Measurements from ENCODE around the gene PRDM15. TPM values are rescaled to one million over a fixed set of nuclear protein-coding genes. Genes with fewer than 3 reads are reported as not detected.

The PRDM15 gene
- total RNA-seq, 1 donor from 2014 or later = 18.6 TPM

DNA sequence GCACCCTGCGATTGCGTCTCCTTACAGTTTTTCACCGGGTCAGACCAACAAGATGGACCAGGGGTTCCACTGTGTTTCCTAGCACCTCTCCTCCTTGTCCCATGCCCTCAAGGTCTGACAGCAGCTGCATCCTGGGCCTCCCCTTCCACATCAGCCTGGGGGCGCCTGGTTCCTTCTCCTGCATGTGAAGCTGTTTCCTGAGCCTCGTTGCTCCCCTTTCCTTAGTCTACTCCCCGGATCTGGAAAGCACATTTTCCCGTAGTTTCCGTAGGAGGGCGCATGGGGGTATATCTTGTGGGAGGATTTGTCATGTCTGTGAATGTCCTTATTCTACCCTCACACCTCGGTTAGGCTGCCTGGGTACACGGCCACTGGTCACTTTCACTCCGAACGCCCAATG, 6.1 kb downstream of the PRDM15 start:
- peaks cover 15% of the 10 kb centered on the region for H3K36me3 Mint-ChIP-seq (ENCODE audit: low read depth)
- no peaks in the 10 kb centered on the region for H3K27me3 Mint-ChIP-seq
- H3K4me3 Mint-ChIP-seq = no peak overlapping the region
- intact Hi-C loops (cut with micrococcal nuclease) = no loop called here
- no peaks in the 10 kb centered on the region for H3K9me3 Mint-ChIP-seq
- H3K4me1 Mint-ChIP-seq = peaks cover 15% of the 10 kb centered on the region
- no peak overlapping the region for H3K27ac Mint-ChIP-seq
- DNase-seq = no peak

DNA sequence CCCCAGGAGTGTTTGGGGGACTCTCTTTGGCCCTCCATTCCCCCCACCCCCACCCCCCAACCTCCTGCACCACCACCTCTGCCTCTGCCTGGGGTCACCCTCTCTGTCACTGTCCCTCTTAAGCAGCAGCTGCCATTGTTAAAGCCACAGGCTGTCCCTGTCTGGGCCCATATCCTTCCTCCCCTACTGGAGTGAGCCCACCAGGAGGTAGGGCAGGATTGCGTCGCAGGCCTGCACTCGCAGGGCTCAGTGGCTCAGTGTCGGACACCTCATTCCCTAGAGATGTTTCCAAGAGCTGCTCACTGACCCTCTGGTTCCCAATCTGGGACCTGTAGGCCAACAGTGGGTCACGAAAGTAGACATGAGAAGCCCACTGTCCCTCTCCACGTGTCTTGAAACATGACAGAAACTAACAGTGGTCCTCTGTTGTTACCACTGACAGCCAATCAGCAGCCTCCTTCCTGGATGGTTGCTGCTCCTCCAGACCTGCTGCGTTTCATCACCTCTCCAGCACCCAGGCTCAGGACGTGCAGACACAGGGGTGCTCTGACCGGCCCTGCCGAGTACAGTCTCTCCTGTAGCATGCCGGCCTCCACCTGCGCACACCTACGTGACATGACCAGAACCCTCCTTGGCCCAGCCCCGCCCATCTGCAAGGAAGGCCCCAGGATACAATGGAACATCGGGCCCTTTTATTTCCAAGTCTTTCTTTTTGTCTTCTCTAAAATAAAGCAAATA, 7.7 kb downstream of the PRDM15 start:
- Mint-ChIP-seq H3K36me3 (ENCODE audit: low read depth) (peaks cover 11% of the 10 kb centered on the region), H3K27ac (no peak overlapping the region), H3K27me3 (no peaks in the 10 kb centered on the region), H3K4me1 (peaks cover 3% of the 10 kb centered on the region), H3K4me3 (no peak overlapping the region), H3K9me3 (no peaks in the 10 kb centered on the region)
- DNase-seq = no peak
- intact Hi-C loops (cut with micrococcal nuclease) = no loop called here

DNA sequence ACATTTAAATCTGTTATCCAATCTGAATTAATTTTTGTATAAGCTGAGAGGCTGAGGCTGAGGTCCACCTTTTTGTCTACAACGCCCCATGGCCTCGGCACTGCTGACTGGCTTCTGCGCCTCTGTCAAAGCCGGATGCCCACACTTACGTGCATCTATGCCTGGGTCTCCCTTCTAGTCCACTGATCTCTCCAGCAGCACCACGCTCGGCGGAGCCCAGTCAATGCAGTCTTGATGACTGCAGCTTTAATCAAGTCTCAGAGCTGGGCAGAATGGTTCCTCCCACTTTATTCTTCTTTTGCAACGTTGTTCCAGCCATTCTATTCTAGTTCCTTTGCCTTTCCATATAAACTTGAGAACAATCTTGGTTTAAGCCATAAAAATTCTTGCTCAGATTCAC, 9.4 kb downstream of the PRDM15 start:
- H3K36me3 Mint-ChIP-seq (ENCODE audit: low read depth) = peaks cover 10% of the 10 kb centered on the region
- H3K4me1 Mint-ChIP-seq = peaks cover 8% of the 10 kb centered on the region
- H3K27me3 Mint-ChIP-seq = no peaks in the 10 kb centered on the region
- no peak overlapping the region for H3K4me3 Mint-ChIP-seq
- intact Hi-C loops (cut with micrococcal nuclease) = no loop called here
- H3K27ac Mint-ChIP-seq = no peak overlapping the region
- H3K9me3 Mint-ChIP-seq = no peaks in the 10 kb centered on the region
- DNase-seq = no peak

DNA sequence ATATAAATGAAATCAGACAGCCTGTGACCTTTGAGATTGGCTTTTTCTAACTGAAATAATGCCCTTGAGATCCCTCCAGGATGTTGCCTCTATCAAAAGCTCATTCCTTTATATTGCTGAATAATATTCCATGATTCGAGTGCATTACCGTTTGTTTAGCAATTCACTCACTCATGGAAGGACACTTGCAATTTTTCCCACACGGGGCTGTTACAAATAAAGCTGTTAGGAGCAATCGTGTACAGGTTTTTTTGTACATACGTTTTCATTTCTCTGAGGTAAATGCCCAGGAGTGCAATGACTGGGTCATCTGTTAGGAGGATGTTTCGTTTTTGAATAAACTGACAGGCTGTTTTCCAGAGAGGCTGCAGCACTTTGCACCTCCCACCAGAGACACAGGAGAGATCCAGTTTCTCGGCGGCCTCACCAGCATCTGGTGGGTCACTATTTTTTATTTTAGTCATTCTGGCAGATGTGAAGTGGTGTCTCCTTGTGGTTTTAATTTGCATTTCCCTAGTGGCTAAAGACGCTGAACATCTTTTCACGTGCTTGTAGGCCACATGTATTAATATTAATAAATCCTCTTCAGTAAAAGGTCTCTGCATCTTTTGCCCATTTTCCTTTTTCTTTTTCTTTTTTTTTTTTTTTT, 11.0 kb downstream of the PRDM15 start:
- Mint-ChIP-seq H3K4me1 (peaks cover 12% of the 10 kb centered on the region), H3K27me3 (no peaks in the 10 kb centered on the region), H3K4me3 (no peak overlapping the region), H3K27ac (no peak overlapping the region), H3K36me3 (ENCODE audit: low read depth) (peaks cover 3% of the 10 kb centered on the region), H3K9me3 (no peaks in the 10 kb centered on the region)
- DNase-seq = no peak
- intact Hi-C loops (cut with micrococcal nuclease) = no loop called here

DNA sequence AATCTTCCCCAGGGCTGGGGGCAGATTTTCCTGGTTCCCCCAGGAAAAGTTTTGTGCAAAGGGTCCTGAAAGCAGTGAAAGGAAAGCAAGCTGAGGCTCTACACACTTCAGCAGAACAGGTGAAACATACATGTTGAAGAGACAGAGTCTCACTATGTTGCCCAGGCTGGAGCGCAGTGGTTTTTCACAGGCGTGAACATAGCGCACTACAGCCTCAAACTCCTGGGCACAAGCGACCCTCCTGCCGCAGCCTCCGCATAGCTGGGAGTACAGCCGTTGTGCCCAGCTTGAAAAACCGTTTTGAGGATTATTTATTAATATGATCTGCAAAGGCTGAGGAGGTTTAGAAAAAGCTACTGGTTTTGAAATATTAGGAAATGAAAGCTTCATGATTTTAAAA, 11.8 kb downstream of the PRDM15 start:
- no peaks in the 10 kb centered on the region for H3K9me3 Mint-ChIP-seq
- peaks cover 3% of the 10 kb centered on the region for H3K36me3 Mint-ChIP-seq (ENCODE audit: low read depth)
- peaks cover 14% of the 10 kb centered on the region for H3K4me1 Mint-ChIP-seq
- no peak overlapping the region for H3K27ac Mint-ChIP-seq
- intact Hi-C loops (cut with micrococcal nuclease) = no loop called here
- no peaks in the 10 kb centered on the region for H3K27me3 Mint-ChIP-seq
- no peak overlapping the region for H3K4me3 Mint-ChIP-seq
- DNase-seq = no peak

DNA sequence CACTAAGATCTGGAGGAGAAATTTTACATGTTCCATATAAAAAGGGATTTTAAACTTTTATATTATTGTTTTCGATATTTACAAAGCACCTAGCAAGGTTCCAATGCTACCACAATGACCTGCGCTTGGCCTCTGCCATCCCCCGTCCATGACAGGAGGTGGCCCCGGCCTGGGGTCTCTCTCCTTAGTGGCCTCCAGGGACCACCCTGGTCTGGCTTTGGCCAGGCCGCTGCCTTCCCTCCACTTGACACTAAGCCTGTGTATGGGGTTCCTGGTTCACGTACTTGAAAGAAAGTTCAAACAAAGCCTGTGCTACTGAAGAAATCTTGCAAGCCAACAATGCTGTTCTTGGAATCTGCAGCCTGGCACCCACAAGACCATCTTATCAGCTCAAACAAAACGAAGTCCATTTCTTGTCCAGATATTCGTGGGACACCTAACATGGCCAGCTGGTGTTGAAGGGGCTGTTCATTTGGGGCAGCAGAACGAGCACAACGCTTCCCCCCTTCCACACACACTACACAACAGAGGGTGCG, 12.8 kb downstream of the PRDM15 start:
- Mint-ChIP-seq H3K36me3 (ENCODE audit: low read depth) (peaks cover 1% of the 10 kb centered on the region), H3K4me3 (no peak overlapping the region), H3K27me3 (no peaks in the 10 kb centered on the region), H3K27ac (no peak overlapping the region), H3K4me1 (peaks cover 14% of the 10 kb centered on the region), H3K9me3 (no peaks in the 10 kb centered on the region)
- intact Hi-C loops (cut with micrococcal nuclease) = no loop called here
- DNase-seq = no peak

DNA sequence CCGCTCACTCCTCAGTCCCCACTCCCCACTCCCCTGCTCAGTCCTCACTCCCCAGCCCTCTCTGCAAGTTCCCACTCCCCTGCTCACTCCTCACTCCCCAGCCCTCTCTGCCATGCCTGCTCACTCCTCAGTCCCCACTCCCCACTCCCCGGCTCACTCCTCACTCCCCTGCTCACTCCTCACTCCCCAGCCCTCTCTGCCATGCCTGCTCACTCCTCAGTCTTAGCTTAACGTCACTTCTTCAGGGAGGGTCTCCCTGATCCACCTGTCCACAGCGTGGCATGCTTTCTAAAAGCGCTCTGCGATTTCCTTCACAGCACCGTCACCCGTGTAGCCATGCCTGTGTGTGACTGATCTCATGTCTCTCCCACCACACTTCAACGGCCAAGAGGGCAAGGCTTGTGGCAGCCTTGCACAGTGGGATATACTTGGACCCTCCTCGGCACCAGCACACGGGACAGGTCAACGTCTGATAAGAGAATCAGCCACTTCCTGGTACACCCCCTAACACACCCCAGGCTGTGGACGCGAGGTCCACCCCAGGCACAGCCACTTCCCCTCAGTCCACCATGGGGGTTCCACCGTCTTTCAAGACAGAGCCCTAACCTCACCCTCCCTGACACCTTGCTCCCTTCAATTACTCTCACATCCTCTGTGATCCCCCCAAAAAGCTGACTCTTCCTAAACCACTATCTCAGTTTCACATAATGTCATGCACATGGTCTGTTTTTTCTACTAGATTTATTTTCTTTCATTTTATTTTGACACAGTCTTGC, 14.0 kb downstream of the PRDM15 start:
- intact Hi-C loops (cut with micrococcal nuclease) = no loop called here
- H3K36me3 Mint-ChIP-seq (ENCODE audit: low read depth) = peaks cover 1% of the 10 kb centered on the region
- no peaks in the 10 kb centered on the region for H3K9me3 Mint-ChIP-seq
- no peak for DNase-seq
- no peaks in the 10 kb centered on the region for H3K27me3 Mint-ChIP-seq
- H3K4me3 Mint-ChIP-seq = no peak overlapping the region
- peak overlapping the region; percentile 9 for H3K27ac Mint-ChIP-seq
- peaks cover 14% of the 10 kb centered on the region for H3K4me1 Mint-ChIP-seq

DNA sequence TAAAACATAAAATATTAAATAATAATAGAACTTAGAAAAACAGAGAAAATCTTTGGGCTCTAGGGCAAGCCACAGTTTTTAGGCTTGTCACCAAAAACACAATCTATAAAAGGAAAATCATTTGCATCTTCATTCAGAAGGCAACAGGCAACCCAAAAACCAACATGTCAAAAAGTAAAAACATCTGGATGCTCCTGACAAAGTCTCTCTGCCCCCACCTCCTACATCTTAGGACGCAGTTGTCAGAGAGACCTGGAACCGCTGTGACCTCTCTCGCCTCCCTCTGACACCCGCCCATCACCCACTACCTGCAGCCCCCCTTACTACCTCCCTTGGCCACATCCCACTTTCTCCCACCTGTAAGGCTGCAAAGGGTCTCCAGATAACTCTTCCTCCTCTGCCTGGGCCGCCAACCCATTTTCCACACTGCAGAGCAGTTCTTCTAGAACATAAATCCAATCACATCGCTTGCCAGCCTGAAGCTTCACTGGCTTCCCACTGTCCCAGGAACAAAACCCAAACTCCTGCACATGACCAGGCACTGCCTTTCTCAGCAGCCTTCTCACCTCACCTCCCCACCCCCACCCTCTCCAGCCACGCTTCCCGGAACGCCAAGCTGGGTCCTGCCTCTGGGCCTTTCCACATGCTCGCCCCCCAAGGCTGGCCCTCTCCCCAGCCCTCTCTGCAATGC, 14.7 kb downstream of the PRDM15 start:
- intact Hi-C loops (cut with micrococcal nuclease) = no loop called here
- H3K36me3 Mint-ChIP-seq (ENCODE audit: low read depth) = peaks cover 1% of the 10 kb centered on the region
- H3K4me3 Mint-ChIP-seq = no peak overlapping the region
- H3K4me1 Mint-ChIP-seq = peaks cover 14% of the 10 kb centered on the region
- no peaks in the 10 kb centered on the region for H3K9me3 Mint-ChIP-seq
- no peaks in the 10 kb centered on the region for H3K27me3 Mint-ChIP-seq
- DNase-seq = no peak
- no peak overlapping the region for H3K27ac Mint-ChIP-seq

DNA sequence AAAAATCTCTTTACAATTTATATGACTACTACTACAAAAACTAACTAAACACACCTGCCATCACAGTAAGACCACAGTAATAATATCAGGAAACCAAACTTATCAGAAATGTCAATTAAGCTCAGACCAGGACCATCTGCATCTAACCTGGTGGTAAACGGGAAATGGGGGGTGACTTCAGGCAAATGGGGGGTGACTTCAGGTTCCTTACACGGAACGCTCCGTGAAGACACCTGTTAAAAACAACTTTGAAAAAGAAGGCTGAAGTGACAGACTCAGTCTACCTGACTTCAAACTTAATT, 15.8 kb downstream of the PRDM15 start:
- Mint-ChIP-seq H3K27me3 (no peaks in the 10 kb centered on the region), H3K4me3 (no peak overlapping the region), H3K4me1 (peaks cover 14% of the 10 kb centered on the region), H3K9me3 (no peaks in the 10 kb centered on the region), H3K27ac (no peak overlapping the region), H3K36me3 (ENCODE audit: low read depth) (peaks cover 1% of the 10 kb centered on the region)
- no peak for DNase-seq
- intact Hi-C loops (cut with micrococcal nuclease) = no loop called here

DNA sequence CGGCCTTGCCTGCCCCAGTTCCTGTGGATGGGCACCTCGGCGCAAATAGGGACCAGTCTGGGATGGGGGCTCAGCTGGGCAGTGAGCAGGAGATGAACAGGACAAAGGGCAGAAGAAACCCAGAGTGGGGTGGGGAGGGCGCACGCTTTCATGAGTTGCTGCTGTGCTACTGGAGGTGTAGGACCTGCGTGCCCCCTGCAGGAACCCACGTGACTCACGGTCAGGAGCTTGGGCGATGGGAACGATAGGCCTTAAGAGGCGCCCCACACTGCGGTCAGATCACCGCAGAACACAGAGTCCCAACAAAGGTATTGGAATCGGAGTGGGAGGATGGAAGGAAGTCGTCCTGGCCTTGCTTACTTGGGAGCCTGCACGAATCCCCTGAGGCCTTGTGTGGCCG, 17.2 kb downstream of the PRDM15 start:
- H3K27ac Mint-ChIP-seq = no peak overlapping the region
- peaks cover 9% of the 10 kb centered on the region for H3K36me3 Mint-ChIP-seq (ENCODE audit: low read depth)
- no peak overlapping the region for H3K4me3 Mint-ChIP-seq
- peaks cover 14% of the 10 kb centered on the region for H3K4me1 Mint-ChIP-seq
- intact Hi-C loops (cut with micrococcal nuclease) = no loop called here
- no peaks in the 10 kb centered on the region for H3K9me3 Mint-ChIP-seq
- DNase-seq = no peak
- no peaks in the 10 kb centered on the region for H3K27me3 Mint-ChIP-seq

DNA sequence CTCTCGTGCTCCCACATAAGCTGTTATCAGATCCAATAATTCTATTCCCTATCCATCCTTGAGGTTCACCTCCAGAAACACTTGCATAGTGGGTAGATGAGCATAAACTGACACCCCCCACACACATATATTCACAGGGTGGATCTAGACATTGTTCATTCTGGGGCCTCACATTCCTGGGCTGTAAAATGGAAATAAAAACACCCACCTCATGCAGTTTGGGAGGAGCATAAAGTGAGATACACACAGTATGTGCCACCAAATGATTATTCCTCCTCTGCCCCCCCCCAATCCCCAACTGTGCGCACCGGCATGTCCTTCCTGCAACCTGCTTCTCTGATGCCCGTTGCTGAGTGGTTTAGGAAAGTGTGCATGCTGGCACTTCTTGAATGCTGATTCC, 17.9 kb downstream of the PRDM15 start:
- Mint-ChIP-seq H3K4me3 (no peak overlapping the region), H3K27ac (no peak overlapping the region), H3K27me3 (no peaks in the 10 kb centered on the region), H3K9me3 (no peaks in the 10 kb centered on the region), H3K4me1 (peaks cover 14% of the 10 kb centered on the region), H3K36me3 (ENCODE audit: low read depth) (peaks cover 12% of the 10 kb centered on the region)
- no peak for DNase-seq
- intact Hi-C loops (cut with micrococcal nuclease) = no loop called here

DNA sequence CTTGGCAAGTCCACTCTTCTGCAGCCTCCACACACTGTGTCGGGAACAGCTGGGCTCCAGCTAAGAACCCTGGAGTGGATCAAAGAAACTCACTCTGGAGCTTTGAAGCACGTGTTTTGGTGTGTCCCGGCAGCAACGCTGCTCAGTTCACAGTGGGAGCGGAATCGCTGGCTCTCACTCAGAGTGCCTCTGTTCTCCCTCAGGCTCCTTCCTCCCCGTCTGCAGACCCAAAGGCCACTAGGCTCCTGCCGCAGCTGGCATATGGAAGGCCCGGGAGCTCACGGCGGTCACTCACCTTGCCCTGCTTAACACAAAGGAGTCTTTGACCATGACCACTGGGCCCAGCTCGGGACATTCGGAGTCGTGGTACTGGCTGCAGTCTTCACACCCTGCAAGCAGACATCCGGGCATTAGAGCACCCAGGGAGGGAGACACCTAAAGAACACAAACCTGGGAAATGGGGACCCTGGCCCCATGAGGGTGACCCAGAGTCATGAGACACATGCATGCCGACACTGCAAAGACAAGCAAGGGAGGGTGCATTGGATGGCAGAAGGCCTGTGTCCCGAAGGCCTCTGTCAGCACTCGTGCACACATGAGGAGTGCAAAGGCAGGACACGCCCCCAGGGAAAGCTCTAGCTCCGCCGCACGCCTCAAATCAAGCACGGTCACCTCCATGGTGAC, 19.7 kb downstream of the PRDM15 start:
- intact Hi-C loops (cut with micrococcal nuclease) = no loop called here
- peaks cover 6% of the 10 kb centered on the region for H3K4me1 Mint-ChIP-seq
- H3K27ac Mint-ChIP-seq = no peak overlapping the region
- H3K36me3 Mint-ChIP-seq (ENCODE audit: low read depth) = peaks cover 16% of the 10 kb centered on the region
- no peak for DNase-seq
- no peaks in the 10 kb centered on the region for H3K27me3 Mint-ChIP-seq
- H3K4me3 Mint-ChIP-seq = no peak overlapping the region
- no peaks in the 10 kb centered on the region for H3K9me3 Mint-ChIP-seq

DNA sequence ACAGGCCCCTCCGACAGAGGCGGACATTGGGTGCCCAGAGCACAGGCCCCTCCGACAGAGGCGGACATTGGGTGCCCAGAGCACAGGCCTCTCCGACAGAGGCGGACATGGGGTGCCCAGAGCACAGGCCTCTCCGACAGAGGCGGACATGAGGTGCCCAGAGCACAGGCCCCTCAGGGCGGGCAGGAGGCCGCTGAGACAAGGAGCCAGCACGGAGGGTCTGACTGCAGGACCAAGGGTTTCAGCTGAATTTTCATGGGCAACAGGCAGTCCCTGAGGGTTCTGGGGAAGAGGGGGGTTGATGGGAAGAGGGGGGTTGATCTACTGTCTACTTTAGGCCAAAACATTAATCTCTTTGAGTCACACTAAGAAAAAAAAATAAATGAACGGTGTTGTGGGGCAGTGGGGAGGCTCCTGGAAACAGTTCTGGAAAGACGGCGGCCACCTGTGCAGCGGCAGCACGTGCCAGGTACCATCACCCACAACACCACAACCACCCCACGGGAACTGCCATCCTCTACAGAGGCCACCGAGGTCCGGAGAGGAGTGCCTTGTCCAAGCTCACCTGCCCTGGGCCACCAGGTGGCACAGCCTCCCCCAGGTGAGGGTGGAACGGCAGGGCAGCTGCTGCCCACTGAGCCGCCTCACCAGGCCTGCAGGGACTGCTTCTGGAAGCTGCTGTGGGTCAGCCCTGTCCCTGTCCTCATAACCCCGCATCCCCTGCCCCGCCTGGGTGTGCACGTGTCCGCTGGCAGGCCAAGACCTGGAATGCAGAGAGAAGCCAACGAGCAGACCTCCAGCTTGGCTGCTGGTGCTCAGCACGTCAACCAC, 20.5 kb downstream of the PRDM15 start:
- Mint-ChIP-seq H3K27ac (no peak overlapping the region), H3K9me3 (no peaks in the 10 kb centered on the region), H3K4me3 (no peak overlapping the region), H3K27me3 (no peaks in the 10 kb centered on the region), H3K4me1 (peaks cover 6% of the 10 kb centered on the region), H3K36me3 (ENCODE audit: low read depth) (peaks cover 22% of the 10 kb centered on the region)
- no peak for DNase-seq
- intact Hi-C loops (cut with micrococcal nuclease) = no loop called here

Measured in activated CD4-positive, alpha-beta T cell treated with anti-CD3 and anti-CD28 coated beads, Interleukin-2, amount 10 ng/mL, durations not matched to agents 24 days and 14 days (primary cell).